HG02852 (cell line): ENCODE data around the gene PSMG4.

Experiments used
- ATAC-seq: cut with Tn5 transposase; IDR thresholded peaks from one replicate; pipeline ENCODE4 v1.9.1; 2021; ENCODE audit warnings: mild to moderate bottlenecking, moderate library complexity; ENCODE audit not compliant: unreplicated experiment

PSMG4 gene, protein sequence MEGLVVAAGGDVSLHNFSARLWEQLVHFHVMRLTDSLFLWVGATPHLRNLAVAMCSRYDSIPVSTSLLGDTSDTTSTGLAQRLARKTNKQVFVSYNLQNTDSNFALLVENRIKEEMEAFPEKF

DNA sequence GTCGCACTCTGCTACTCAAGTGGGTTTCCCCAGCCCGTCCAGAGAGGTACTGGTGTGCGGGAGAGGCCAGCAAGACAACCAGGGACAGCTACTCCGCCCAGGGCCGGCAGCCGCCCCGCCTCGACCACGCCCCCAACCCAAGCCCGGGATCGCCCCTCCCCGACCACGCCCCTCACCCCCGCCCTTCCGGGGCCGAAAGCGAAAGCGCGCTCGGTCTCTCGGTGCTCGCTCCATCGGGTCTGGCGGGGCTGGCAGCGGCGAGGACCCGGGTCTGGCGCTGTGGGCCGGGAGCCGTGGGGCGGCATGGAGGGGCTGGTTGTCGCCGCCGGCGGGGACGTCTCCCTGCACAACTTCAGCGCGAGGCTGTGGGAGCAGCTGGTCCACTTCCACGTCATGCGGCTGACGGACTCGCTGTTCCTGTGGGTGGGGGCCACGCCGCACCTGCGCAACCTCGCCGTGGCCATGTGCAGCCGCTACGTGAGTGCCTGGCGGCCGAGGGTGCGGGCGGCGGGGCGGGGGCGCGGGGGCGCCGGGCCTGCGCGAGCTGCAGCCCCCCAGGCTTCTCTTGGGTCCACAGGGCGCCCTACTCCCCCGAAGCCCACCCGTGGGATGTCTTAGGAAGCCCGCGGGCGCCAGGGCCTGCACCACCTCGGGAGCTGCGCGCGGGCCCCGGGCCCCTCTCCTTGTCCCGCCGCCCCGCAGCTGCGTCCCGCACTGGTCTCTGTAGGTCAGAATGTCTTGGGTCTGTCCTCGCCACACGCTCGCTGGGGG is at the start of gene PSMG4:
PSMG4 (plus strand) TSS at position 228 of the 771 bp plus-strand sequence; CDS start at position 304, 76 bp downstream.
- ATAC-seq = peak; percentile 75

- peak; percentile 68 for ATAC-seq
Measured at GRCh38 chr6:3209114-3210023, 49.4 kb upstream of the PSMG4 start.

- ATAC-seq = no peak
Measured at GRCh38 chr6:3210024-3210610, 48.6 kb upstream of the PSMG4 start.

GRCh38 chr6:3211681-3212080 is 47.1 kb upstream of the PSMG4 start:
- no peak for ATAC-seq

DNA sequence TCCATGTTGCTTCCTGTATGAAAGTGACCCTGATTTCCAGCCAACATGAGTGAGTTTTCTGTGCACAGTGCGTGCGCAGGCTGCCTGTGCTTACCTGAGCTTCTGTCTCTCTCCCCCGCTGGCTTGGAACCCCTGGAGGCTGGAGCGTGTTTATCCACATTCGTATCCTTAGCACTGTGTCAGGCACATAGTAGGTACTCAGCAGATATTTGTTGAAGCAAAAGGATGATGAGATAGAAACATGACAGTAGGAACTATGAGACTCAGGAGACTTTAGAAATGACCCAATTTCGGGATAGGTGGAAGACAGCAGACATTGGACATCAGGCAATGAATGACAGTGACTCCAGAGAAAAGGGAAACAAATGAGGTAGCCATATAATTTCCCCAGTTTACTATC is 46.5 kb upstream of the PSMG4 start:
- ATAC-seq = no peak

- ATAC-seq = no peak
Measured at GRCh38 chr6:3213334-3213695, 45.4 kb upstream of the PSMG4 start.

DNA sequence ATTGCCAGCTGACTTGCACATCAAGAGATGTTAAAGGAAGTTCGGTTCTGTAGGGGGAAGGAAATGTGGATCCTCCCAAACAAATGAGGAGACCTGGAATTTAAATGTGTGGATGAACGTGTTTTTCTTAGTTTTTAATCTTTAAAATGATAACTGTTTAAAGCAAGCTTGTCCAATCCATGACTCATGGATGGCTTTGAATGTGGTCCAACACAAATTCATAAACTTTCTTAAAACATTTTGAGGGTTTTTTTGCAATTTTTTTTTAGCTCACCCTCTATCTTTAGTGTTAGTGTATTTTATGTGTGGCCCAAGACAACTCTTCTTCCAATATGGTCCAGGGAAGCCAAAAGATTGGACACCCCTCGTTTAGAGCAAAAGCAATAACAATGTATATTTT is 43.8 kb upstream of the PSMG4 start:
- ATAC-seq = no peak

GRCh38 chr6:3217286-3217685 is 41.5 kb upstream of the PSMG4 start:
- no peak for ATAC-seq

DNA sequence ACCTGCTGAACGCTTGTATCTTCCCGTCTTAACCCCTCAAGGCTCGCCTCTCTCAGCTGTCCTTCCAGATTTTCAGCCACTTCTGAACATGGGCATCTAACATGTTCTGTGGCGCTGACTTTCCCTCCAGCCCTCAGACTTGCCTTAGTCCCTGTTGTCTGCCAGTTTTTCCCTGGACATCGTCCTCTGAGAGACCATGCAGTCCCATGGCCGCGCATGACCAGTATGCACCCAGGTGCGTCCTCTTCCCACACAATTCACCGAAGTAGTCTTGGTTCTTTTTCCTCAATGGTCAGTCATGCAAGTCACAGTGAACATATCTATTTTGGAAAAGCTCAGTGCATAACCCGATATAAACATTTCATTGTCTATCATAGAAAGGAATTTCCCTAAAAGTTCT is 40.5 kb upstream of the PSMG4 start:
- ATAC-seq = no peak

- ATAC-seq = no peak
Measured at GRCh38 chr6:3220366-3220765, 38.4 kb upstream of the PSMG4 start.

GRCh38 chr6:3221578-3221977 is 37.2 kb upstream of the PSMG4 start:
- no peak for ATAC-seq

DNA sequence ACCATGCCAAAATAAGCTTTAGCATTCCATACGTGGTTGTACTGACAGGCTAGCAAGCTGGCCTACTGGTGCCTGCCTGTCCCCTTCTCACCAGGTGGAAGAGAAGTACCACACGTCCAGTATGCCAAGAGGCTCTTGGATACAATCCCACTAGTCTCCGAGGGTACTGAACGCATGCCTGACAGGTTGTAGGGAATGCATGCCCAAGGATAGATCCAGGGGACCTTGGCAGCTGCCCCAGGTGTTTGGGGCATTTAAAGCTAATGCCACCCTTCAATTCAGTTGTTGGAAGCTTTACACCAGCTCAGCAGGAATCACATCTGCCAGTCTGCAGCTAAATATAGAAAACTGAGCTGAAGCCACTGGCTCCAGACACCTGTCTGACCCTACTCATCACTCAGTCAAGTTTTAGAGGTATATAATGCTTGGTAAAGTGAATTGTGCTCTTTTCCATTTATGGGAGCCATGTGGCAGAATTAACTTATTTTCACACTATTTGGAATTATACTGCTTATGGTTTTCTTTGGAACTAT is 36.2 kb upstream of the PSMG4 start:
- ATAC-seq = no peak

DNA sequence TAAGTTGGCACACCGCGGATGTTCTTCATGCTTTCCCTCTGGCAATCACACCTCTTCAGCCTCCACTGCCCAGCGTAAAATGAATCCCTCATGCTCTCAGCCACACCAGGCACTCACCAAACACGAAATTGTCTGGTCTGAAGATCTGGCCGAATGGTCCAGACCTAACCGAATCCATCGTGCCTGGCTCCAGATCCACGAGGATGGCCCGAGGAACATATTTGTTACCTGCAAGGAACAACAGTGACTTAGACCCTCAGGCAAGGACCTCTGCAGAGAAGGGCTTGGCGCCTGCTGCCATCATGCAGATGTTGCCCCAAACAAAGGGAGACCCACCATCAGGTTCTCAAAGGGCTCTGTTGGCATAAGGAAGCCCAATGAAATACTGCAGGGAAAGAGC is 32.7 kb upstream of the PSMG4 start:
- no peak for ATAC-seq

GRCh38 chr6:3226481-3227362 is 32.0 kb upstream of the PSMG4 start:
- no peak for ATAC-seq

DNA sequence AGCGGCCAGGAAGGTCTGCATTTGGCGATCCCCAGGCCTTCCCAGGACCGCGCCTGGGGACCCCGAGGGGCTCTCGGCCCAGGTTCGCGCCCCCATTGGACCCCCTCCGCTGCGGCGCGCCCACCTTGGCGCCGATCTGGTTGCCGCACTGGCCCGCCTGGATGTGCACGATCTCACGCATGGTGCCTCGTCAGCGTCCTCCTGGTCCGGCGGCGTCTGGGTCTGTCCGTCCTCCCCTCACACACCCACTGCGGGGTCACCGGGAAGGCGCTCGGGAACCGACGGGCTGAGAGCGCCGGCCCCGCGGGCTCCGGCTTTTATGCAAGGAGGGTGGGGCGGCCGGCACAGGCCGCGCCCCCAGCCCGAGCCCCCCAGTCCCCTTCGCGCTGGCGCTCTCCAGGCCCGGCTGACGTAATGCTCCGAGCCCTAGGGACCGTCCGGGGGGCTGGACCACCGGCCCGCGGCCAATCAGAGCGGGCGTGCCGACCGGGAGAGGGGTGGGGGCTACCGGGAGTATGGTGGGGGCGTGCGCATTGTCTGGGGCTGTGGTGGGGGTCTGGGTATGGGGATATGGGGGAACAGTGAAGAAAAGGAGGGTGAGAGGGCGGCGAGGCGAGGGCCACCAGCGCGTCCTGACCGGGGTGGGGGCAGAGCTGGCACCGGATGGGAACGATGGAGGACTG is 31.2 kb upstream of the PSMG4 start, which contains the start of gene TUBB2B:
TUBB2B (minus strand) TSS at position 291 of the 683 bp plus-strand sequence; CDS start at position 181, 110 bp downstream.
- no peak for ATAC-seq

DNA sequence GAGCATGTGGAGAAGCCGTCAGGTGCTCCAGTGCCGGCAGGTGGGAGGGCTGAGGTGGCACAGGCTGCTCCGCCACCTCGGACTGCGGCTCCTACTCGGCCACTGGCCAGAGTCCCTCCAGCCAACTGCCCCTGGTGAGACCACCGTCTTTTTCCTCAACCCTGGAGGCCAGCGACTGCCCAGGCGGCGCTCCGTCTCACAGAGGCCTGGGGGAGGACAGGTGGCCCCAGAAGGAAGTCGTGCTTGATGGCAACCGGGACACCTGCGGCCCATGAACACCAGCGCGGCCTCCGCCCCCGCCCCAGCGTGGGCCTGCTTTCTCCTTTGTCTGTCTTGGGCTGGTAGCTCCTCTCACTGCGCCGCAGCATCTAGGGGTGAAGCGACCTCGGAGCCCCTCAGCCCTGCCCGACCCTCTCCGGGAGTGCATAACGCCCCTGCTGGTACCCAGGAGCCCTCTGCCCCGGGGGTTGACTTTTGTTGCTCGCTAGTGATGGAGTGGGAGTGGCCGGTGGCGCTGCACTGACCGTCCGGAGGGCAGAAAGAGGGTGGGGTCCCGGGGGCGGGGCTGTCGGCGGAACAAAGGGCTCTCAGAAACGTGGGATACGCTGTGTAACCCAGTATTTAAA is 30.6 kb upstream of the PSMG4 start:
- ATAC-seq = no peak

GRCh38 chr6:3228771-3229565 is 29.8 kb upstream of the PSMG4 start:
- ATAC-seq = no peak

DNA sequence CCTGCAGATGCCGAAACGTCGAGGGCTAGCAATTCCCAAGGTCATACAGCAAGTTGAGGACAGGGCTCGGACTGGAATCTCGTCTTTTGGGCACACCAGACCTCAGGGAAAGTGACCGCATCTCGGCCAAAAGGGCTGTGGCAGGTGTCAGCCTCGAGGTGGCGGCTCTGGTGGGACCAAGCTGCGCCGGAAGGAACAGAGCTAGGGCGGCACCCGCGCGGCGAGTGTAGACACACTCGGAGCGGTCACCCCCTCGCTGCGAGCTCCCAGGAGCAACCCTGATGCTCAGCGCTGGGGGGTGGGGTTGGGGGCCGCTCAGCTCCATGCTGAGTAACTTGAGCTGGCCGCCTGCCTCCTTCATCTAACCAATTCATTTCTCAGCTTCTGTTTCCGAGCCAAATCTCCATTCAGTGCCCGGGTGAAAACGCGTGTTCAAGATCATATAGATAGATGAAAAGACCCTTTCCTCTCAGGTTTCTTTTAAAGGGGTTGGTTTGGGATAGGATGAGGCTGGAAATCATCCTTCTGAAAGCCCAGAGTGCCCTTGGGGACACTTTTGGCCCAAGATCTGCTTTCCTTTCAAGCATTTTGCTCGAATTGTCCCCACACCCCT is 29.1 kb upstream of the PSMG4 start:
- ATAC-seq = no peak
